ENCODE results near the gene CCN2.

The CCN2 gene

DNA sequence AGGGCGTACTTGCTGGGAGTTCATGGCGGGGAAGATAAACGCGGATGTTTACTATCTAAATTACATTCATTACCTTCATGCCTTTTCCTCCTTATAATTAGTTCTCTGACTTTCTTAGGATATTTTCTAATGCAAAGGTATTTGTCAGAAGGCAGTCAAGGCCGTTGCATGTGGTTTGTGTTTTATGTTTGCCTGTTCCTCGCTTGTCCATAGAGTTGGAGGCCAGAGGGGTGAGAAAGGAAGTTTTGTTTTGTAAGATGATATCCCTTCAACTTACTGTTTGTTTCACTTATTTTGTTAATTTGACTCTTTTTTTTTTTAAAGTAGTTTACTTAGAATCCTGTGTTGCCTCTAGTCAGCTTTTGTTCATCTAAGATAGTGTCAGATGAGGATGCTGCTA, 4.0 kb upstream of the CCN2 start:
- no peaks in the 10 kb centered on the region for H3K36me3 ChIP-seq (ENCODE audit: insufficient read depth, low read length)
- H3K27ac ChIP-seq (ENCODE audit: low read depth, low read length, poor library complexity, severe bottlenecking): no peak overlapping the region
- TF ChIP-seq, protein P1, sequence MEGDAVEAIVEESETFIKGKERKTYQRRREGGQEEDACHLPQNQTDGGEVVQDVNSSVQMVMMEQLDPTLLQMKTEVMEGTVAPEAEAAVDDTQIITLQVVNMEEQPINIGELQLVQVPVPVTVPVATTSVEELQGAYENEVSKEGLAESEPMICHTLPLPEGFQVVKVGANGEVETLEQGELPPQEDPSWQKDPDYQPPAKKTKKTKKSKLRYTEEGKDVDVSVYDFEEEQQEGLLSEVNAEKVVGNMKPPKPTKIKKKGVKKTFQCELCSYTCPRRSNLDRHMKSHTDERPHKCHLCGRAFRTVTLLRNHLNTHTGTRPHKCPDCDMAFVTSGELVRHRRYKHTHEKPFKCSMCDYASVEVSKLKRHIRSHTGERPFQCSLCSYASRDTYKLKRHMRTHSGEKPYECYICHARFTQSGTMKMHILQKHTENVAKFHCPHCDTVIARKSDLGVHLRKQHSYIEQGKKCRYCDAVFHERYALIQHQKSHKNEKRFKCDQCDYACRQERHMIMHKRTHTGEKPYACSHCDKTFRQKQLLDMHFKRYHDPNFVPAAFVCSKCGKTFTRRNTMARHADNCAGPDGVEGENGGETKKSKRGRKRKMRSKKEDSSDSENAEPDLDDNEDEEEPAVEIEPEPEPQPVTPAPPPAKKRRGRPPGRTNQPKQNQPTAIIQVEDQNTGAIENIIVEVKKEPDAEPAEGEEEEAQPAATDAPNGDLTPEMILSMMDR (IDR thresholded peaks at IDR 0.05; ENCODE audit: low read length): no peak
- no peak for TF ChIP-seq EZH2 (IDR thresholded peaks at IDR 0.05; ENCODE audit: borderline replicate concordance, low read length)
- H3K4me2 ChIP-seq (ENCODE audit: low read length): no peak overlapping the region
- no peaks in the 10 kb centered on the region for H3K9me2 ChIP-seq (ENCODE audit: low read depth, low read length)
- no peaks in the 10 kb centered on the region; the same call in 1 of the 2 replicates for H3K27me3 ChIP-seq (ENCODE audit: insufficient read depth, low read length)
- H2AFZ ChIP-seq (ENCODE audit: low read length): no peak overlapping the region
- no peaks in the 10 kb centered on the region for H3K79me2 ChIP-seq (ENCODE audit: insufficient read depth, low read length)
- no peaks in the 10 kb centered on the region for H3K4me1 ChIP-seq (ENCODE audit: insufficient read depth, low read length, severe bottlenecking)
- no peak overlapping the region for H3K4me3 ChIP-seq (ENCODE audit: low read depth, low read length, poor library complexity, severe bottlenecking)
- H4K20me1 ChIP-seq (ENCODE audit: insufficient read depth, low read length): no peaks in the 10 kb centered on the region
- H3F3A ChIP-seq (ENCODE audit: insufficient read depth, low read length): no peaks in the 10 kb centered on the region
- H3K9me3 ChIP-seq (ENCODE audit: low read length): no peaks in the 10 kb centered on the region
- H3K9ac ChIP-seq (ENCODE audit: low read length): no peak overlapping the region

DNA sequence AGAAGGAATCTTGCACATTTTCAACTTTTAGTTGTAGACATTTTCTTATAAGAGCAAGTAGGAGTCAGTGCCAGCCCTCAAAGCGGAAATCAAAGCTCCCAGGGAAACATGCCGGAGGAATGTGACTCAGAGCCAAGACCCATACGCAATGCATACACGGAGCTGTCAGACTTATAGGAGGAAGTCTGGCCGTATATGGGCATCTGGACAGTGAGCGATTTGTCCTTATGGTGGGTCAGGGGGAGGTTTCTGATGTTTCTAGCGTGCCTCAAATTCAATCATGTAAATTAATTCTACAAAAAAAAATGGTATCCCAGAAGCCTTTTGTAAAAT, 3.6 kb upstream of the CCN2 start:
- Histone ChIP-seq H3F3A (ENCODE audit: insufficient read depth, low read length) (no peaks in the 10 kb centered on the region), H3K4me1 (ENCODE audit: insufficient read depth, low read length, severe bottlenecking) (no peaks in the 10 kb centered on the region), H3K9ac (ENCODE audit: low read length) (no peak overlapping the region), H3K9me2 (ENCODE audit: low read depth, low read length) (no peaks in the 10 kb centered on the region), H3K4me2 (ENCODE audit: low read length) (no peak overlapping the region), H3K4me3 (ENCODE audit: low read depth, low read length, poor library complexity, severe bottlenecking) (no peak overlapping the region), H3K79me2 (ENCODE audit: insufficient read depth, low read length) (no peaks in the 10 kb centered on the region), H2AFZ (ENCODE audit: low read length) (no peak overlapping the region), H3K9me3 (ENCODE audit: low read length) (no peaks in the 10 kb centered on the region), H3K36me3 (ENCODE audit: insufficient read depth, low read length) (no peaks in the 10 kb centered on the region), H3K27me3 (ENCODE audit: insufficient read depth, low read length) (no peaks in the 10 kb centered on the region; the same call in 1 of the 2 replicates), H3K27ac (ENCODE audit: low read depth, low read length, poor library complexity, severe bottlenecking) (no peak overlapping the region), H4K20me1 (ENCODE audit: insufficient read depth, low read length) (no peaks in the 10 kb centered on the region)
- no peak for TF ChIP-seq EZH2 (IDR thresholded peaks at IDR 0.05; ENCODE audit: borderline replicate concordance, low read length)
- TF ChIP-seq, protein P1 (IDR thresholded peaks at IDR 0.05; ENCODE audit: low read length): no peak

GRCh38 chr6:131954059-131954774, 3.0 kb upstream of the CCN2 start:
- Histone ChIP-seq H3K27me3 (ENCODE audit: insufficient read depth, low read length) (no peaks in the 10 kb centered on the region; the same call in 1 of the 2 replicates), H2AFZ (ENCODE audit: low read length) (no peak overlapping the region), H3K9me3 (ENCODE audit: low read length) (no peaks in the 10 kb centered on the region), H4K20me1 (ENCODE audit: insufficient read depth, low read length) (no peaks in the 10 kb centered on the region), H3K9ac (ENCODE audit: low read length) (no peak overlapping the region), H3K36me3 (ENCODE audit: insufficient read depth, low read length) (no peaks in the 10 kb centered on the region), H3K4me1 (ENCODE audit: insufficient read depth, low read length, severe bottlenecking) (no peaks in the 10 kb centered on the region), H3K27ac (ENCODE audit: low read depth, low read length, poor library complexity, severe bottlenecking) (no peak overlapping the region), H3F3A (ENCODE audit: insufficient read depth, low read length) (no peaks in the 10 kb centered on the region), H3K79me2 (ENCODE audit: insufficient read depth, low read length) (no peaks in the 10 kb centered on the region), H3K9me2 (ENCODE audit: low read depth, low read length) (no peaks in the 10 kb centered on the region), H3K4me2 (ENCODE audit: low read length) (no peak overlapping the region), H3K4me3 (ENCODE audit: low read depth, low read length, poor library complexity, severe bottlenecking) (no peak overlapping the region)
- no peak for TF ChIP-seq EZH2 (IDR thresholded peaks at IDR 0.05; ENCODE audit: borderline replicate concordance, low read length)
- TF ChIP-seq, protein P1 (IDR thresholded peaks at IDR 0.05; ENCODE audit: low read length): no peak
